Ovary (tissue), 9 donors: ENCODE measurements around the gene MYO1H. TPM values are rescaled to one million over a fixed set of nuclear protein-coding genes. Genes with fewer than 3 reads are reported as not detected.

Source experiments
- DNase-seq, 5 donors: peaks; one replicate each; pipeline ENCODE4 v3.0.0-alpha.2; 2019 to 2020
- H3K27ac ChIP-seq, 2 donors: fragments of 200-600 bp; one replicate each; pipeline versions ENCODE4 v1.5.1 to v1.8.0; 2019 to 2022
- H3K27me3 ChIP-seq: fragments of 200-600 bp; one replicate; pipeline ENCODE4 v1.8.0; 2022
- H3K36me3 ChIP-seq: fragments of 200-600 bp; sonication (generic); one replicate; pipeline ENCODE4 v1.5.1; 2019
- H3K4me1 ChIP-seq: one replicate; pipeline ENCODE4 v1.8.1; 2013; ENCODE audit warnings: mild to moderate bottlenecking, moderate library complexity; ENCODE audit not compliant: insufficient read depth
- H3K4me3 ChIP-seq: fragments of 200-600 bp; sonication (generic); one replicate; pipeline ENCODE4 v1.5.1; 2017
- H3K9me3 ChIP-seq, 2 donors: fragments of 200-600 bp in 1 of 2; sonication (generic) in 1 of 2; one replicate each; pipeline versions ENCODE4 v1.5.1 to v1.8.1; 2013 to 2019; ENCODE audit warnings: mild to moderate bottlenecking in 1 of 2, moderate library complexity in 1 of 2
- EP300 ChIP-seq: sonication (generic); formaldehyde crosslinking; IDR thresholded peaks from one replicate; pipeline ENCODE4 v1.6.1; 2017; ENCODE audit warnings: antibody characterized with exemption
- POLR2A ChIP-seq: fragments of 450-650 bp; IDR thresholded peaks from one replicate; pipeline ENCODE4 v1.6.1; 2017; ENCODE audit warnings: antibody characterized with exemption, mild to moderate bottlenecking, moderate library complexity
- WGBS, 3 donors: extraction: QIAGEN DNeasy Blood & Tissue Kit in 1 of 3; methylation state at CpG; one replicate each; pipeline versions ENCODE4 v1.1.5 to v1.1.7; 2013 to 2017; 5-methylcytosine and 5-hydroxymethylcytosine counted together
- intact Hi-C, 4 donors: fragments of 100-400 bp; cut with DNase I; formaldehyde crosslinking; loops; one replicate each; pipeline versions ENCODE4 v1.11.0 to v1.15.1; 2022 to 2023
- polyA plus RNA-seq, 2 donors: library from polyadenylated mRNA; stranded (reverse); fragments of 200-250 nt in 1 of 2; fragments of 350-450 nt in 1 of 2; fragmentation: Illumina TruSeq in 1 of 2; extraction: RNeasy Lipid Tissue Mini Kit (QIAGEN cat#74804) in 1 of 2; gene quantifications; one replicate each; pipeline ENCODE4 v1.2.3, GENCODE V29; 2013 to 2014
- total RNA-seq, 7 donors: library from RNA; depleted of rRNA in 2 of 7; stranded (reverse); fragments of >200 nt in 2 of 7; fragmentation: NEBNext Ultra II Directional in 3 of 7; extraction: Animal tissue kit (Norgen Biotek cat#: 25700) in 3 of 7; gene quantifications; one replicate each; pipeline versions ENCODE4 v1.1.0 to v1.2.4, GENCODE V29; 2016 to 2023
- TF ChIP-seq, protein P1 (sequence below), 3 donors: fragments of 450-650 bp in 2 of 3; fragments of 200-600 bp in 1 of 3; IDR thresholded peaks; one replicate each; pipeline versions ENCODE4 v1.5.1 to v1.8.0; 2016 to 2022; ENCODE audit warnings: antibody characterized with exemption in 3 of 3, mild to moderate bottlenecking in 1 of 3
- donor health status: DM: no; HTN: no; CAD: no; lungs with moderate emphysema.
- donor health status: DM: no; HTN: no; CAD: no.
- donor health status: Bipolar disorder and iron deficiency.
- donor health status: DM: yes; HTN: yes; CAD: no.
- donor health status: DM: no; HTN: no; CAD: no.
- donor health status: DM: yes; HTN: yes; CAD: no.

The MYO1H gene
- total and polyA plus RNA-seq, 9 donors, result 0.12 to 0.34 (median 0.12) TPM; not detected in 6

GRCh38 chr12:109383240-109383639 is 35.5 kb downstream of the MYO1H start:
- DNase-seq, result no peak
- WGBS, 3 donors, result 89 to 95% (median 94%) methylated on average over 2 of the region's 2 CpGs
- intact Hi-C loops, result loop anchor here in 1 of 4 donors (10.0 kb wide), 1 partner anchor 268 kb away; the partner anchor contains the start of gene ACACB
- Histone ChIP-seq H3K27ac (no peak overlapping the region), H3K4me1 (peaks cover 3% of the 10 kb centered on the region), H3K27me3 (no peaks in the 10 kb centered on the region), H3K9me3 (no peaks in the 10 kb centered on the region), H3K36me3 (no peaks in the 10 kb centered on the region), H3K4me3 (no peak overlapping the region)
- TF ChIP-seq, protein P1, sequence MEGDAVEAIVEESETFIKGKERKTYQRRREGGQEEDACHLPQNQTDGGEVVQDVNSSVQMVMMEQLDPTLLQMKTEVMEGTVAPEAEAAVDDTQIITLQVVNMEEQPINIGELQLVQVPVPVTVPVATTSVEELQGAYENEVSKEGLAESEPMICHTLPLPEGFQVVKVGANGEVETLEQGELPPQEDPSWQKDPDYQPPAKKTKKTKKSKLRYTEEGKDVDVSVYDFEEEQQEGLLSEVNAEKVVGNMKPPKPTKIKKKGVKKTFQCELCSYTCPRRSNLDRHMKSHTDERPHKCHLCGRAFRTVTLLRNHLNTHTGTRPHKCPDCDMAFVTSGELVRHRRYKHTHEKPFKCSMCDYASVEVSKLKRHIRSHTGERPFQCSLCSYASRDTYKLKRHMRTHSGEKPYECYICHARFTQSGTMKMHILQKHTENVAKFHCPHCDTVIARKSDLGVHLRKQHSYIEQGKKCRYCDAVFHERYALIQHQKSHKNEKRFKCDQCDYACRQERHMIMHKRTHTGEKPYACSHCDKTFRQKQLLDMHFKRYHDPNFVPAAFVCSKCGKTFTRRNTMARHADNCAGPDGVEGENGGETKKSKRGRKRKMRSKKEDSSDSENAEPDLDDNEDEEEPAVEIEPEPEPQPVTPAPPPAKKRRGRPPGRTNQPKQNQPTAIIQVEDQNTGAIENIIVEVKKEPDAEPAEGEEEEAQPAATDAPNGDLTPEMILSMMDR (IDR thresholded peaks at IDR 0.05), result no peak
- TF ChIP-seq POLR2A (no peak), EP300 (no peak)

GRCh38 chr12:109385339-109386058 is 37.8 kb downstream of the MYO1H start:
- no peaks in the 10 kb centered on the region for H3K9me3 ChIP-seq
- peaks cover 3% of the 10 kb centered on the region for H3K4me1 ChIP-seq
- intact Hi-C loops, result loop anchor here in 3 of 4 donors (5.0 to 10.0 kb wide), 3 partner anchors 118 to 271 kb away; partner anchors contain the start of gene ACACB (in 1 of the 3)
- peak in 3 of 5 donors; percentile 19 to 54 (median 26) for DNase-seq
- no peaks in the 10 kb centered on the region for H3K36me3 ChIP-seq
- H3K4me3 ChIP-seq, result no peak overlapping the region
- no peaks in the 10 kb centered on the region for H3K27me3 ChIP-seq
- TF ChIP-seq EP300 (no peak), POLR2A (no peak)
- TF ChIP-seq, protein P1 (IDR thresholded peaks at IDR 0.05), result peak in 2 of 3 donors; percentile 55 to 62
- no peak overlapping the region for H3K27ac ChIP-seq
- 9 to 18% (median 15%) methylated on average over 8 of the region's 8 CpGs for WGBS, 3 donors

- H3K27ac ChIP-seq, result no peak overlapping the region
- TF ChIP-seq EP300, result no peak
- TF ChIP-seq, protein P1 (IDR thresholded peaks at IDR 0.05), result no peak
- no peak for TF ChIP-seq POLR2A
- H3K4me3 ChIP-seq, result no peak overlapping the region
- WGBS, 3 donors, result 19 to 31% (median 19%) methylated on average over 5 of the region's 5 CpGs
- H3K9me3 ChIP-seq, result no peaks in the 10 kb centered on the region
- H3K36me3 ChIP-seq, result no peaks in the 10 kb centered on the region
- peaks cover 3% of the 10 kb centered on the region for H3K4me1 ChIP-seq
- H3K27me3 ChIP-seq, result no peaks in the 10 kb centered on the region
- DNase-seq, result no peak
- intact Hi-C loops, result loop anchor here in 3 of 4 donors (5.0 to 10.0 kb wide), 3 partner anchors 119 to 271 kb away; partner anchors contain the start of gene ACACB (in 1 of the 3)
Measured at GRCh38 chr12:109386059-109386433, 38.3 kb downstream of the MYO1H start.

DNA sequence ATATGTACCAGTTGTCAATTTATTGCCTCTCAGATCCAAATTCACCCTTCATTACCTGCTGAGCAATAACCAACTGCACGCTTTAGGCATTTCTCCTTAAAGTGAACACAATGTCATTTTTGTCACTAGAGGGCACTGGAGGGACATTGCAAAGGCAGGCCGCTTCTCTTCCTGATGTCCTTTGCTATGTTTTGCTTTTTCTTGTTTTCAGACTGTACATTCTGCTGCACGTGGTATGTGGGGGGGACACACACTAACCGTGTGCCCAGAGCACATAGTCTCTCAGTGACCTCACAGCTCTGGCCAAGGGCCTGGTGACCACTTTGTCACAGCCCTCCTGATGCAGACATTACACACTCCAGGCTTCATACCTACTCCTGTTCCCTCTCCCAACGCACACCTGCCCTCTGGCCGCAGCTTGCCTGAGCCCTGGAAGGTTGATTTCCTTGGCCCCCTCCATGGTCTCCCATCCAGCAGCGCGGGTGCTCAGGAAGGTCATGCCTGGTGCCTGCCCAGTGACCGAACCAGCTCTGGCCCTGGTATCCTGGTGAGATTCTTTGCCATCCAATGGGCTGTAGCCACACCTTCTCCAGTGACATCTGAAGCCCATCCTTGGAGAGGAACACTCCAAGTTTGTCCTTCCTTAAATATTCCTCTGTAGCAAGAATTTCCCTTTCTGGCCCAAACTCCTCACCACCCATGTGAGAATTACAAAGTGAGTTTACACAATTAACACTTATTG is 39.9 kb downstream of the MYO1H start:
- 58 to 63% (median 58%) methylated on average over 9 of the region's 9 CpGs for WGBS, 3 donors
- Histone ChIP-seq H3K4me1 (peaks cover 3% of the 10 kb centered on the region), H3K36me3 (no peaks in the 10 kb centered on the region), H3K4me3 (no peak overlapping the region), H3K27me3 (no peaks in the 10 kb centered on the region), H3K27ac (no peak overlapping the region), H3K9me3 (no peaks in the 10 kb centered on the region)
- intact Hi-C loops, result loop anchor here in 3 of 4 donors (5.0 to 10.0 kb wide), 3 partner anchors 120 to 273 kb away; partner anchors contain the start of gene ACACB (in 1 of the 3)
- DNase-seq, result no peak
- TF ChIP-seq, protein P1 (IDR thresholded peaks at IDR 0.05), result peak in 1 of 3 donors; percentile 22
- TF ChIP-seq POLR2A, result no peak
